ENCODE results near the gene PPP1R9A. TPM values are rescaled to one million over a fixed set of nuclear protein-coding genes. Genes with fewer than 3 reads are reported as not detected.

Gene PPP1R9A
- total and polyA plus RNA-seq, 12 donors, result 1.4 to 41.9 (median 29.1) TPM

- Histone ChIP-seq H3K27me3 (no peaks in the 10 kb centered on the region), H3K27ac (no peak overlapping the region), H3K9me3 (no peaks in the 10 kb centered on the region), H3K4me1 (no peaks in the 10 kb centered on the region), H3K36me3 (peaks cover 0 to 5% (median 0%) of the 10 kb centered on the region in 9 donors), H3K4me3 (no peak overlapping the region)
- 88 to 100% methylated on average over 1 of the region's 1 CpG for WGBS, 2 donors
- DNase-seq (no peak), ATAC-seq (no peak)
- TF ChIP-seq, protein P1, sequence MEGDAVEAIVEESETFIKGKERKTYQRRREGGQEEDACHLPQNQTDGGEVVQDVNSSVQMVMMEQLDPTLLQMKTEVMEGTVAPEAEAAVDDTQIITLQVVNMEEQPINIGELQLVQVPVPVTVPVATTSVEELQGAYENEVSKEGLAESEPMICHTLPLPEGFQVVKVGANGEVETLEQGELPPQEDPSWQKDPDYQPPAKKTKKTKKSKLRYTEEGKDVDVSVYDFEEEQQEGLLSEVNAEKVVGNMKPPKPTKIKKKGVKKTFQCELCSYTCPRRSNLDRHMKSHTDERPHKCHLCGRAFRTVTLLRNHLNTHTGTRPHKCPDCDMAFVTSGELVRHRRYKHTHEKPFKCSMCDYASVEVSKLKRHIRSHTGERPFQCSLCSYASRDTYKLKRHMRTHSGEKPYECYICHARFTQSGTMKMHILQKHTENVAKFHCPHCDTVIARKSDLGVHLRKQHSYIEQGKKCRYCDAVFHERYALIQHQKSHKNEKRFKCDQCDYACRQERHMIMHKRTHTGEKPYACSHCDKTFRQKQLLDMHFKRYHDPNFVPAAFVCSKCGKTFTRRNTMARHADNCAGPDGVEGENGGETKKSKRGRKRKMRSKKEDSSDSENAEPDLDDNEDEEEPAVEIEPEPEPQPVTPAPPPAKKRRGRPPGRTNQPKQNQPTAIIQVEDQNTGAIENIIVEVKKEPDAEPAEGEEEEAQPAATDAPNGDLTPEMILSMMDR (IDR thresholded peaks at IDR 0.05), result no peak
- intact Hi-C loops (cut with DNase I), result no loop called here
Observed at GRCh38 chr7:95253986-95254385, 346.6 kb downstream of the PPP1R9A start.

DNA sequence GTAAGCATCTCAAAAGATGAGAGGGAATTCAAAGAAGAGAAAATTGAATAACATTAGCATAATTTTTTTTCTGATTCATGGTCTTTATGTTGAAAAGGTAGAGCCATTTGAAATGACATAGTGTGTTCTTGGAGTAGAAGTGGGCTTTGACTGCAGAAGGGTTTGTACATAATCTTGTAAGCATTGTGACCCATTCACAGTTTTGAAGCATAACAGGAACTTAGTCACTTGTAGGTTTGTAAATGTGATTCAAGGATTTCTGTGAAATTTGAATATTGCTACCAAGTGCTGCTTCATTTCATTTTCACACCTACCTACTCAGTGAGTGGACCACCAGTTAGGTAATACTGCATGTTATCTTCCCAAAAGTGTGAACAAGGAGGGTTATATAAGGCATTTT lies 348.3 kb downstream of the PPP1R9A start:
- H3K4me1 ChIP-seq, result no peaks in the 10 kb centered on the region
- no peak for ATAC-seq
- intact Hi-C loops (cut with DNase I), result no loop called here
- H3K9me3 ChIP-seq, result no peaks in the 10 kb centered on the region
- TF ChIP-seq, protein P1 (IDR thresholded peaks at IDR 0.05), result no peak
- DNase-seq, result no peak
- no peaks in the 10 kb centered on the region for H3K27me3 ChIP-seq
- no peak overlapping the region for H3K27ac ChIP-seq
- H3K4me3 ChIP-seq, result no peak overlapping the region
- peaks cover 0 to 1% (median 0%) of the 10 kb centered on the region in 9 donors for H3K36me3 ChIP-seq

DNA sequence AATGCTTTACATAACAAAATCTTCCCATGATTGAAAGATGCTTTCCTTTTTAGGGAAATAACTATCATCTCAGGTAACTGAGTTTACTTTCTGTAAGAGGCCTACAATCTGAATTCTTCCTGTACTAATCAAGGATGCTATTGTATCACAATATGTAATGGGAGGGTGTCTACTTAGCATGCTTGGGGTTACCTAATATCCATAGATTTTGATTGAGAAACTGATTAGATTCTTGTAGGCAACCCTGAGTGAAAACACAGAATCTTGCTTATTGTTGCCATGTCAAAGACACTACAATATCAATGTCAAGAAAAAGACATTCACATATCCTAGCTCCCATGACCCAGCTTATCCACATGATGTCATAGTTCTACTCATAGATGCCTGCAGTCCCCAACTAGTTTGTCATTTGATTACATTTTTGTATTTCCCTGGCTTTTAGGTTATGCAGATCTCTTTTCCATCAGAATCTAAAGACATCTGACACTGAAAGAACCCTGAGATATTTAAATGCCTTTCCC lies 354.6 kb downstream of the PPP1R9A start:
- intact Hi-C loops (cut with DNase I), result no loop called here
- Histone ChIP-seq H3K36me3 (peaks cover 0 to 7% (median 0%) of the 10 kb centered on the region in 9 donors), H3K9me3 (no peaks in the 10 kb centered on the region), H3K27me3 (no peaks in the 10 kb centered on the region), H3K27ac (no peak overlapping the region), H3K4me3 (no peak overlapping the region), H3K4me1 (no peaks in the 10 kb centered on the region)
- ATAC-seq, result no peak
- no peak for DNase-seq
- TF ChIP-seq, protein P1 (IDR thresholded peaks at IDR 0.05), result no peak

DNA sequence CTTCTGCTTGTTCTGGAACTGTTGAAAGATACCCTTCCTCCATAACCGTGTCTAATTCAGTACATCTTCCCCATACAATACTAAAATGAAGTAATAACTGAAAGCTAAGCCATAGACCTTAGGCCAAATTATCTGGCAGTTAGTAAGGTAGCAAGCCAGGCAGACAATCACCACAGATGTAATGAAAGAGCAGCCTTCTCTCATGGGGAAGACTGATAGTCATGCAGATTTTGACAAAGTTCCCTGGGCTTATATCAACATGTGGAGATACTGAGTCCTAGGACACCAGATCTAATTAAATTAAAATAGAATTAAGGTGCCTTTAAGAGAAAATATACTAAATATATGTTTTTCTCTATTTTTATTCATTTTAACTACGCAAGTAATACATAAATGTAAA lies 355.5 kb downstream of the PPP1R9A start:
- 86 to 89% methylated on average over 2 of the region's 2 CpGs for WGBS, 2 donors
- DNase-seq (no peak), ATAC-seq (no peak)
- Histone ChIP-seq H3K4me3 (no peak overlapping the region), H3K9me3 (no peaks in the 10 kb centered on the region), H3K4me1 (no peaks in the 10 kb centered on the region), H3K27me3 (no peaks in the 10 kb centered on the region), H3K36me3 (peaks cover 0 to 7% (median 0%) of the 10 kb centered on the region in 9 donors), H3K27ac (no peak overlapping the region)
- TF ChIP-seq, protein P1 (IDR thresholded peaks at IDR 0.05), result no peak
- intact Hi-C loops (cut with DNase I), result no loop called here

All from heart right ventricle (tissue), 16 donors.